ENCODE data around the gene ADCY5. TPM values are rescaled to one million over a fixed set of nuclear protein-coding genes. Genes with fewer than 3 reads are reported as not detected.
A peak's percentile ranks its signal among the peaks of the same experiment; 100 is the strongest.

ADCY5 gene
- total RNA-seq, 2 donors from 2014 or later, result 3.9 to 5.2 TPM

- no peaks in the 10 kb centered on the region for H3K4me1 ChIP-seq (ENCODE audit: control insufficient read depth, insufficient read depth, low read length)
- no peak overlapping the region for H3K4me3 ChIP-seq (ENCODE audit: low read length)
- Mint-ChIP-seq H3K9me3 (no peaks in the 10 kb centered on the region), H3K27ac (no peak overlapping the region), H3K27me3 (ENCODE audit: insufficient read depth) (peaks cover 66% of the 10 kb centered on the region), H3K4me3 (no peak overlapping the region), H3K4me1 (peaks cover 4% of the 10 kb centered on the region), H3K36me3 (ENCODE audit: low read depth) (no peaks in the 10 kb centered on the region)
- no peak for TF ChIP-seq CTCF (conservative IDR thresholded peaks at IDR 0.05)
- H3K36me3 ChIP-seq (ENCODE audit: control insufficient read depth, insufficient read depth, low read length), result no peaks in the 10 kb centered on the region
- DNase-seq, result no peak
- peaks cover 71% of the 10 kb centered on the region for H3K27me3 ChIP-seq (ENCODE audit: control insufficient read depth, insufficient read depth, low read length, poor library complexity, severe bottlenecking)
- no peak overlapping the region for H3K9ac ChIP-seq (ENCODE audit: extremely low read depth, low read length, poor library complexity, severe bottlenecking)
- H3K27ac ChIP-seq (ENCODE audit: low read depth, low read length), result no peak overlapping the region
- WGBS, 2 experiments (ENCODE audit: insufficient coverage in 1 of 2, insufficient read length in 1 of 2), result 93 to 100% methylated on average over 2 of the region's 2 CpGs
- H3K9me3 ChIP-seq (ENCODE audit: control insufficient read depth, low read length), result no peaks in the 10 kb centered on the region
Measured at GRCh38 chr3:123446210-123446609, 2.7 kb downstream of the ADCY5 start.

GRCh38 chr3:123445702-123446101, 3.2 kb downstream of the ADCY5 start:
- peaks cover 61% of the 10 kb centered on the region for H3K27me3 Mint-ChIP-seq (ENCODE audit: insufficient read depth)
- H3K36me3 Mint-ChIP-seq (ENCODE audit: low read depth), result no peaks in the 10 kb centered on the region
- WGBS, 2 experiments (ENCODE audit: insufficient coverage in 1 of 2, insufficient read length in 1 of 2), result 67 to 81% methylated on average over 1 to 2 of the region's 2 CpGs
- H3K9me3 Mint-ChIP-seq, result no peaks in the 10 kb centered on the region
- no peak for DNase-seq
- H3K4me3 ChIP-seq (ENCODE audit: low read length), result no peak overlapping the region
- peaks cover 66% of the 10 kb centered on the region for H3K27me3 ChIP-seq (ENCODE audit: control insufficient read depth, insufficient read depth, low read length, poor library complexity, severe bottlenecking)
- H3K9me3 ChIP-seq (ENCODE audit: control insufficient read depth, low read length), result no peaks in the 10 kb centered on the region
- H3K4me1 ChIP-seq (ENCODE audit: control insufficient read depth, insufficient read depth, low read length), result no peaks in the 10 kb centered on the region
- no peak for TF ChIP-seq CTCF (conservative IDR thresholded peaks at IDR 0.05)
- peaks cover 2% of the 10 kb centered on the region for H3K4me1 Mint-ChIP-seq
- no peak overlapping the region for H3K4me3 Mint-ChIP-seq
- H3K27ac Mint-ChIP-seq, result no peak overlapping the region
- H3K27ac ChIP-seq (ENCODE audit: low read depth, low read length), result no peak overlapping the region
- H3K9ac ChIP-seq (ENCODE audit: extremely low read depth, low read length, poor library complexity, severe bottlenecking), result no peak overlapping the region
- no peaks in the 10 kb centered on the region for H3K36me3 ChIP-seq (ENCODE audit: control insufficient read depth, insufficient read depth, low read length)

- no peaks in the 10 kb centered on the region for H3K4me1 ChIP-seq (ENCODE audit: control insufficient read depth, insufficient read depth, low read length)
- no peak overlapping the region for H3K4me3 Mint-ChIP-seq
- no peaks in the 10 kb centered on the region for H3K9me3 Mint-ChIP-seq
- DNase-seq, result no peak
- peaks cover 56% of the 10 kb centered on the region for H3K27me3 ChIP-seq (ENCODE audit: control insufficient read depth, insufficient read depth, low read length, poor library complexity, severe bottlenecking)
- no peak overlapping the region for H3K27ac Mint-ChIP-seq
- H3K4me1 Mint-ChIP-seq, result peaks cover 11% of the 10 kb centered on the region
- H3K9me3 ChIP-seq (ENCODE audit: control insufficient read depth, low read length), result no peaks in the 10 kb centered on the region
- H3K4me3 ChIP-seq (ENCODE audit: low read length), result no peak overlapping the region
- no peaks in the 10 kb centered on the region for H3K36me3 ChIP-seq (ENCODE audit: control insufficient read depth, insufficient read depth, low read length)
- TF ChIP-seq CTCF (conservative IDR thresholded peaks at IDR 0.05), result peak; percentile 47
- no peak overlapping the region for H3K27ac ChIP-seq (ENCODE audit: low read depth, low read length)
- no peaks in the 10 kb centered on the region for H3K36me3 Mint-ChIP-seq (ENCODE audit: low read depth)
- peaks cover 51% of the 10 kb centered on the region for H3K27me3 Mint-ChIP-seq (ENCODE audit: insufficient read depth)
- H3K9ac ChIP-seq (ENCODE audit: extremely low read depth, low read length, poor library complexity, severe bottlenecking), result no peak overlapping the region
- WGBS, 2 experiments (ENCODE audit: insufficient coverage in 1 of 2, insufficient read length in 1 of 2), result 100% methylated on average over 1 of the region's 1 CpG
Measured at GRCh38 chr3:123444744-123445143, 4.1 kb downstream of the ADCY5 start.
